PC-3 (cell line): ENCODE data around the gene ATP5F1E. TPM values are rescaled to one million over a fixed set of nuclear protein-coding genes. Genes with fewer than 3 reads are reported as not detected.
A peak's percentile ranks its signal among the peaks of the same experiment; 100 is the strongest.
"Not testable (repeated sequence)": the region's sequence is repeated elsewhere in the genome, so short reads cannot be mapped to it uniquely, and the experiment has no call there.

Source experiments
- ATAC-seq: fragments of 200-7000 bp; cut with Tn5 transposase; 2 replicates; pipeline ENCODE4 v1.9.1; 2020; ENCODE audit warnings: mild to moderate bottlenecking, moderate library complexity
- BruUV-seq: library from RNA; stranded (reverse); fragments of 400-500 nt; replicated peaks from 2 replicates; lab custom pipeline; 2021; lab: Mats Ljungman, UMichigan
- CTCF ChIA-PET: fragments of 300-600 bp; sonication (Branson Sonifier 250); formaldehyde crosslinking; loops from one replicate; lab custom pipeline; 2022; ENCODE audit warnings: antibody characterized with exemption; lab: Charles Lee
- POLR2A ChIA-PET: fragments of 300-600 bp; sonication (Branson Sonifier 250); formaldehyde crosslinking; loops from one replicate; lab custom pipeline; 2022; ENCODE audit warnings: antibody characterized with exemption; ENCODE audit not compliant: unreplicated experiment; lab: Charles Lee
- DNase-seq: peaks from one replicate; pipeline ENCODE4 v3.0.0-alpha.2; 2015
- H2AFZ ChIP-seq: fragments of 300-600 bp; sonication (generic); 2 replicates; pipeline ENCODE4 v1.6.0; 2016; ENCODE audit warnings: antibody characterized with exemption, low read length
- H3F3A ChIP-seq: fragments of 300-600 bp; sonication (generic); one replicate; pipeline ENCODE4 v1.6.0; 2017; ENCODE audit warnings: antibody characterized with exemption, low read length, control low read depth, mild to moderate bottlenecking; ENCODE audit not compliant: unreplicated experiment
- H3K27ac ChIP-seq: fragments of 300-600 bp; sonication (generic); 2 replicates; pipeline ENCODE4 v1.5.1; 2016; ENCODE audit warnings: mild to moderate bottlenecking, low read length
- H3K27me3 ChIP-seq: fragments of 300-600 bp; sonication (generic); 2 replicates; pipeline ENCODE4 v1.6.1; 2016; ENCODE audit warnings: low read length, mixed read lengths
- H3K36me3 ChIP-seq: fragments of 300-600 bp; sonication (generic); 2 replicates; pipeline ENCODE4 v1.6.1; 2016; ENCODE audit warnings: low read depth, mixed run types, low read length, mixed read lengths
- H3K4me1 ChIP-seq: fragments of 300-600 bp; sonication (generic); 2 replicates; pipeline ENCODE4 v1.5.1; 2016; ENCODE audit warnings: low read length; ENCODE audit not compliant: insufficient read depth
- H3K4me2 ChIP-seq: fragments of 300-600 bp; sonication (generic); 2 replicates; pipeline ENCODE4 v1.6.0; 2016; ENCODE audit warnings: low read length
- H3K4me3 ChIP-seq: fragments of 300-600 bp; sonication (generic); 2 replicates; pipeline ENCODE4 v1.5.1; 2016; ENCODE audit warnings: mild to moderate bottlenecking, low read length, mixed read lengths
- H3K79me2 ChIP-seq: fragments of 300-600 bp; sonication (generic); 2 replicates; pipeline ENCODE4 v1.6.1; 2017; ENCODE audit warnings: low read length, mixed read lengths
- H3K9ac ChIP-seq: fragments of 300-600 bp; sonication (generic); 2 replicates; pipeline ENCODE4 v1.6.0; 2016; ENCODE audit warnings: mild to moderate bottlenecking, low read length
- H3K9me2 ChIP-seq: fragments of 300-600 bp; sonication (generic); replicated peaks from 2 replicates; pipeline ENCODE4 v1.6.1; 2016; ENCODE audit warnings: mixed run types, low read length, mixed read lengths
- H3K9me3 ChIP-seq: fragments of 300-600 bp; sonication (generic); 2 replicates; pipeline ENCODE4 v1.6.1; 2016; ENCODE audit warnings: low read length, mixed read lengths
- H4K20me1 ChIP-seq: fragments of 300-600 bp; sonication (generic); 2 replicates; pipeline ENCODE4 v1.6.1; 2016; ENCODE audit warnings: low read length, mixed read lengths
- EZH2 ChIP-seq: fragments of 300-600 bp; sonication (generic); IDR thresholded peaks from one replicate; pipeline ENCODE4 v1.6.1; 2017; ENCODE audit warnings: antibody characterized with exemption, mild to moderate bottlenecking, low read length; ENCODE audit not compliant: unreplicated experiment
- EZH2phosphoT487 ChIP-seq: fragments of 300-600 bp; sonication (generic); IDR thresholded peaks from 2 replicates; pipeline ENCODE4 v1.6.1; 2018; ENCODE audit warnings: mild to moderate bottlenecking, antibody characterized with exemption, low read length, borderline replicate concordance
- intact Hi-C: fragments of 100-400 bp; cut with micrococcal nuclease; formaldehyde crosslinking; loops from 2 replicates; pipeline ENCODE4 v1.9.0; 2023
- total RNA-seq: library from RNA; depleted of rRNA; stranded (reverse); fragments of >200 nt; gene quantifications from 2 replicates; pipeline ENCODE4 v1.2.3, GENCODE V29; 2014
- TF ChIP-seq, protein P1 (sequence below): fragments of 300-600 bp; sonication (generic); conservative IDR thresholded peaks from 2 replicates; pipeline ENCODE4 v1.5.1; 2017; ENCODE audit warnings: antibody characterized with exemption, low read depth, mild to moderate bottlenecking, low read length

ATP5F1E gene
- total RNA-seq, 1 experiment from 2014 or later, result 58.5 TPM

- ChIA-PET CTCF (no interaction called here), POLR2A (no interaction called here)
- ATAC-seq, result no peak
- Histone ChIP-seq H3K9me3 (no peaks in the 10 kb centered on the region), H3K4me3 (no peak overlapping the region), H3K9me2 (no peaks in the 10 kb centered on the region), H3K36me3 (peaks cover 44% of the 10 kb centered on the region), H3K79me2 (peaks cover 63% of the 10 kb centered on the region), H3F3A (no peaks in the 10 kb centered on the region), H3K27ac (no peak overlapping the region), H3K4me1 (peaks cover 7% of the 10 kb centered on the region; the same call in 1 of the 2 replicates), H3K4me2 (no peak overlapping the region), H3K27me3 (no peaks in the 10 kb centered on the region), H2AFZ (no peak overlapping the region), H4K20me1 (peaks cover 24% of the 10 kb centered on the region), H3K9ac (no peak overlapping the region)
- no peak for TF ChIP-seq EZH2phosphoT487
- TF ChIP-seq, protein P1, sequence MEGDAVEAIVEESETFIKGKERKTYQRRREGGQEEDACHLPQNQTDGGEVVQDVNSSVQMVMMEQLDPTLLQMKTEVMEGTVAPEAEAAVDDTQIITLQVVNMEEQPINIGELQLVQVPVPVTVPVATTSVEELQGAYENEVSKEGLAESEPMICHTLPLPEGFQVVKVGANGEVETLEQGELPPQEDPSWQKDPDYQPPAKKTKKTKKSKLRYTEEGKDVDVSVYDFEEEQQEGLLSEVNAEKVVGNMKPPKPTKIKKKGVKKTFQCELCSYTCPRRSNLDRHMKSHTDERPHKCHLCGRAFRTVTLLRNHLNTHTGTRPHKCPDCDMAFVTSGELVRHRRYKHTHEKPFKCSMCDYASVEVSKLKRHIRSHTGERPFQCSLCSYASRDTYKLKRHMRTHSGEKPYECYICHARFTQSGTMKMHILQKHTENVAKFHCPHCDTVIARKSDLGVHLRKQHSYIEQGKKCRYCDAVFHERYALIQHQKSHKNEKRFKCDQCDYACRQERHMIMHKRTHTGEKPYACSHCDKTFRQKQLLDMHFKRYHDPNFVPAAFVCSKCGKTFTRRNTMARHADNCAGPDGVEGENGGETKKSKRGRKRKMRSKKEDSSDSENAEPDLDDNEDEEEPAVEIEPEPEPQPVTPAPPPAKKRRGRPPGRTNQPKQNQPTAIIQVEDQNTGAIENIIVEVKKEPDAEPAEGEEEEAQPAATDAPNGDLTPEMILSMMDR, result no peak
- no peak for TF ChIP-seq EZH2
- intact Hi-C loops, result loop anchor here (5.0 kb wide), 2 partner anchors 43 to 92 kb away; no protein-coding TSS in a partner anchor
- DNase-seq, result no peak
- BruUV-seq, result no TSS peak
Measured at GRCh38 chr20:58984691-58985090, 47.4 kb downstream of the ATP5F1E start.

- peak overlapping the region; percentile 84 for H3K4me2 ChIP-seq
- ATAC-seq, H3K9me2 ChIP-seq, H3K9me3 ChIP-seq, H3K27ac ChIP-seq, H2AFZ ChIP-seq, POLR2A ChIA-PET, H3K9ac ChIP-seq, CTCF ChIA-PET, H3K27me3 ChIP-seq, BruUV-seq, H3K4me1 ChIP-seq, DNase-seq, H3F3A ChIP-seq: not testable (repeated sequence)
- peaks cover 63% of the 10 kb centered on the region for H3K79me2 ChIP-seq
- 0 out of 2 replicates have a peak overlapping the region, but pooled peaks have one; percentile 76 for H3K4me3 ChIP-seq
- H4K20me1 ChIP-seq, result peaks cover 24% of the 10 kb centered on the region
- intact Hi-C loops, result loop anchor here (5.0 kb wide), 2 partner anchors 44 to 91 kb away; no protein-coding TSS in a partner anchor
- peaks cover 28% of the 10 kb centered on the region for H3K36me3 ChIP-seq
Measured at GRCh38 chr20:58983115-58983468, 49.0 kb downstream of the ATP5F1E start.

GRCh38 chr20:58982406-58983114 is 49.6 kb downstream of the ATP5F1E start:
- Histone ChIP-seq H4K20me1 (peaks cover 24% of the 10 kb centered on the region), H3K9ac (peak overlapping the region; percentile 83; the same call in 1 of the 2 replicates), H3K4me3 (peak overlapping the region; percentile 76), H3K9me2 (no peaks in the 10 kb centered on the region), H3K4me1 (peaks cover 7% of the 10 kb centered on the region; the same call in 1 of the 2 replicates), H3K27me3 (no peaks in the 10 kb centered on the region), H3K36me3 (peaks cover 23% of the 10 kb centered on the region), H3K27ac (no peak overlapping the region), H2AFZ (no peak overlapping the region), H3F3A (no peaks in the 10 kb centered on the region), H3K4me2 (peak overlapping the region; percentile 84), H3K9me3 (no peaks in the 10 kb centered on the region), H3K79me2 (peaks cover 62% of the 10 kb centered on the region)
- CTCF ChIA-PET, result no interaction called here
- TF ChIP-seq EZH2phosphoT487 (no peak), EZH2 (no peak)
- TF ChIP-seq, protein P1, result no peak
- POLR2A ChIA-PET, result no interaction called here
- intact Hi-C loops, result loop anchor here (5.0 kb wide), 2 partner anchors 45 to 90 kb away; no protein-coding TSS in a partner anchor
- DNase-seq (no peak), ATAC-seq (no peak)
- TSS peak; percentile 52 for BruUV-seq
